HepG2 (cell line): ENCODE measurements around the gene PROC. TPM values are rescaled to one million over a fixed set of nuclear protein-coding genes. Genes with fewer than 3 reads are reported as not detected.

Source experiments
- ARID2 ChIP-seq: sonication (generic); formaldehyde crosslinking; IDR thresholded peaks from 2 replicates; pipeline ENCODE4 v1.8.1; 2022; ENCODE audit warnings: mild to moderate bottlenecking, missing genetic modification reagents, borderline replicate concordance
- ATF1 ChIP-seq: IDR thresholded peaks from 2 replicates; pipeline ENCODE4 v1.6.1; 2016; ENCODE audit warnings: mild to moderate bottlenecking, control low read depth
- CTCF ChIP-seq: sonication (generic); formaldehyde crosslinking; IDR thresholded peaks from 2 replicates; pipeline ENCODE4 v1.5.0; 2020; ENCODE audit warnings: mild to moderate bottlenecking, missing genetic modification reagents, moderate library complexity
- DMTF1 ChIP-seq: sonication (generic); formaldehyde crosslinking; IDR thresholded peaks from 2 replicates; pipeline ENCODE4 v1.4.0; 2020; ENCODE audit warnings: mild to moderate bottlenecking, missing genetic modification reagents
- KLF15 ChIP-seq: sonication (generic); formaldehyde crosslinking; IDR thresholded peaks from 2 replicates; pipeline ENCODE4 v1.8.1; 2023; ENCODE audit warnings: borderline replicate concordance, mild to moderate bottlenecking, inconsistent platforms, missing genetic modification reagents, mixed read lengths
- MIXL1 ChIP-seq: IDR thresholded peaks from 2 replicates; pipeline ENCODE4 v1.6.1; 2016
- SETDB1 ChIP-seq: sonication (generic); formaldehyde crosslinking; IDR thresholded peaks from 2 replicates; pipeline ENCODE4 v1.5.1; 2020; ENCODE audit warnings: missing genetic modification reagents, mild to moderate bottlenecking, borderline replicate concordance
- SMC3 ChIP-seq: IDR thresholded peaks from 2 replicates; pipeline ENCODE4 v1.6.1; 2011; ENCODE audit warnings: low read length, improper control_type of control experiment
- TFDP2 ChIP-seq: sonication (generic); formaldehyde crosslinking; IDR thresholded peaks from 2 replicates; pipeline ENCODE4 v1.4.0; 2020; ENCODE audit warnings: missing genetic modification reagents
- THYN1 ChIP-seq: sonication (generic); formaldehyde crosslinking; IDR thresholded peaks from 2 replicates; pipeline ENCODE4 v1.8.1; 2023; ENCODE audit warnings: low read depth, mild to moderate bottlenecking, moderate library complexity, missing genetic modification reagents, borderline replicate concordance
- UBTF ChIP-seq: sonication (generic); formaldehyde crosslinking; IDR thresholded peaks from 2 replicates; pipeline ENCODE4 v1.4.0; 2020; ENCODE audit warnings: mild to moderate bottlenecking, missing genetic modification reagents
- ZBTB1 ChIP-seq: sonication (generic); formaldehyde crosslinking; IDR thresholded peaks from 2 replicates; pipeline ENCODE4 v1.4.0; 2020; ENCODE audit warnings: missing genetic modification reagents, borderline replicate concordance
- ZBTB37 ChIP-seq: sonication (generic); formaldehyde crosslinking; IDR thresholded peaks from 2 replicates; pipeline ENCODE4 v1.4.0; 2020; ENCODE audit warnings: mild to moderate bottlenecking, missing genetic modification reagents
- ZFX ChIP-seq: sonication (generic); formaldehyde crosslinking; IDR thresholded peaks from 2 replicates; pipeline ENCODE4 v1.4.0; 2020; ENCODE audit warnings: mild to moderate bottlenecking, low read depth, missing genetic modification reagents, moderate library complexity
- ZNF17 ChIP-seq: sonication (generic); formaldehyde crosslinking; IDR thresholded peaks from 2 replicates; pipeline ENCODE4 v1.5.0; 2020; ENCODE audit warnings: mild to moderate bottlenecking, missing genetic modification reagents
- ZNF484 ChIP-seq: sonication (generic); formaldehyde crosslinking; IDR thresholded peaks from 2 replicates; pipeline ENCODE4 v1.5.1; 2020; ENCODE audit warnings: mild to moderate bottlenecking, low read depth, missing genetic modification reagents, borderline replicate concordance
- ZNF570 ChIP-seq: sonication (generic); formaldehyde crosslinking; IDR thresholded peaks from 2 replicates; pipeline ENCODE4 v1.4.0; 2020; ENCODE audit warnings: mild to moderate bottlenecking, missing genetic modification reagents, borderline replicate concordance
- ZNF891 ChIP-seq: sonication (generic); formaldehyde crosslinking; IDR thresholded peaks from 2 replicates; pipeline ENCODE4 v1.5.0; 2020; ENCODE audit warnings: mild to moderate bottlenecking, missing genetic modification reagents
- ZSCAN12 ChIP-seq: sonication (generic); formaldehyde crosslinking; IDR thresholded peaks from 2 replicates; pipeline ENCODE4 v1.9.0; 2021; ENCODE audit warnings: mild to moderate bottlenecking, missing genetic modification reagents
- polyA plus RNA-seq, 8 experiments: library from polyadenylated mRNA; depleted of rRNA in 3 of 8; stranded (reverse) in 7 of 8; unstranded in 1 of 8; fragments of >200 nt; fragmentation: Illumina TruSeq in 4 of 8; extraction: Trizol in 4 of 8; gene quantifications; 2 replicates each; pipeline versions ENCODE4 v1.2.1 to v1.2.3, GENCODE V29; 2011 to 2016; ENCODE audit warnings: low read depth in 4 of 8, missing spikeins in 1 of 8, mixed read lengths in 1 of 8; ENCODE audit not compliant: insufficient read depth in 1 of 8
- total RNA-seq, 5 experiments: library from RNA; depleted of rRNA; stranded (reverse); fragments of >200 nt; fragmentation: Illumina TruSeq; extraction: Trizol; gene quantifications; 2 replicates each; pipeline ENCODE4 v1.2.3, GENCODE V29; 2016; ENCODE audit warnings: low read depth in 1 of 5

PROC gene
- total and polyA plus RNA-seq, 2 of the 13 experiments (the other 11 are each of a cell fraction or from before 2014, with no cell fraction given): 134 to 185 TPM

- TF ChIP-seq CTCF (CRISPR knock-in tag) (peak; percentile 46; the same call in 1 of the 2 replicates), KLF15 (CRISPR knock-in tag) (0 out of 2 replicates have a peak, but pooled peaks have one; percentile 76), ZSCAN12 (CRISPR knock-in tag) (no peak), ZBTB1 (no peak), ZFX (CRISPR knock-in tag) (peak; percentile 88), MIXL1 (CRISPR knock-in tag) (no peak), DMTF1 (no peak), SETDB1 (no peak), THYN1 (CRISPR knock-in tag) (no peak), ZNF17 (CRISPR knock-in tag) (no peak), ZNF891 (CRISPR knock-in tag) (peak; percentile 71; the same call in 1 of the 2 replicates), TFDP2 (CRISPR knock-in tag) (peak; percentile 81), ZNF570 (CRISPR knock-in tag) (no peak), ZBTB37 (CRISPR knock-in tag) (no peak), ARID2 (CRISPR knock-in tag) (no peak), ZNF484 (CRISPR knock-in tag) (peak; percentile 80; the same call in 1 of the 2 replicates), ATF1 (CRISPR knock-in tag) (no peak), UBTF (peak; percentile 90), SMC3 (no peak)
Measured at GRCh38 chr2:127408004-127408806, 10.0 kb upstream of the PROC start (continued).
